Coronary artery (tissue), 2 donors: ENCODE results near the gene PRPH.
"Not testable (repeated sequence)": the region's sequence is repeated elsewhere in the genome, so short reads cannot be mapped to it uniquely, and the experiment has no call there.

Experiments
- DNase-seq: peaks from one replicate; pipeline ENCODE4 v3.0.0-alpha.2; 2017; ENCODE audit warnings: low spot score
- H3K27ac ChIP-seq, 2 donors: fragments of 200-600 bp; sonication (generic); one replicate each; pipeline ENCODE4 v1.5.1; 2016 to 2019
- H3K4me3 ChIP-seq: fragments of 200-600 bp; sonication (generic); 2 replicates; pipeline ENCODE4 v1.5.1; 2016; ENCODE audit warnings: mild to moderate bottlenecking, moderate library complexity
- TF ChIP-seq, protein P1 (sequence below): fragments of 200-600 bp; sonication (generic); IDR thresholded peaks from one replicate; pipeline ENCODE4 v1.5.1; 2019; ENCODE audit warnings: antibody characterized with exemption

Gene PRPH

DNA sequence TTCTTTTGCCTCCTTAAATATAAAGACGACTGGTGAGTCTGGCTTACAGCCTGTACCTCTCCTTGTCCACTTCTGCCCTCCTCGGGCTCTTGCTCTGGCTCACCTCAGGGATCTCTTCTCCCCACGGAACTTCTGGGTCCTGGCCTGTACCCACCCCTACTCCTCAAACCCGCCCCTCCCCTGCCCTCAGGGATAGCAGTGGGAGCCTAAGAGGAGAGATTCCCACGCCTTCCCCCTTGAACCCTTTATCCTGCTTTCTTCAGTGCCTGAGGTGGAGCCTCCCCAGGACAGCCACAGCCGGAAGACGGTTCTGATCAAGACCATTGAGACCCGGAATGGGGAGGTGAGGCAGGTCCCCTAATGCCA lies 2.7 kb downstream of the PRPH start:
- H3K4me3 ChIP-seq, result peak overlapping the region; percentile 49
- TF ChIP-seq, protein P1, sequence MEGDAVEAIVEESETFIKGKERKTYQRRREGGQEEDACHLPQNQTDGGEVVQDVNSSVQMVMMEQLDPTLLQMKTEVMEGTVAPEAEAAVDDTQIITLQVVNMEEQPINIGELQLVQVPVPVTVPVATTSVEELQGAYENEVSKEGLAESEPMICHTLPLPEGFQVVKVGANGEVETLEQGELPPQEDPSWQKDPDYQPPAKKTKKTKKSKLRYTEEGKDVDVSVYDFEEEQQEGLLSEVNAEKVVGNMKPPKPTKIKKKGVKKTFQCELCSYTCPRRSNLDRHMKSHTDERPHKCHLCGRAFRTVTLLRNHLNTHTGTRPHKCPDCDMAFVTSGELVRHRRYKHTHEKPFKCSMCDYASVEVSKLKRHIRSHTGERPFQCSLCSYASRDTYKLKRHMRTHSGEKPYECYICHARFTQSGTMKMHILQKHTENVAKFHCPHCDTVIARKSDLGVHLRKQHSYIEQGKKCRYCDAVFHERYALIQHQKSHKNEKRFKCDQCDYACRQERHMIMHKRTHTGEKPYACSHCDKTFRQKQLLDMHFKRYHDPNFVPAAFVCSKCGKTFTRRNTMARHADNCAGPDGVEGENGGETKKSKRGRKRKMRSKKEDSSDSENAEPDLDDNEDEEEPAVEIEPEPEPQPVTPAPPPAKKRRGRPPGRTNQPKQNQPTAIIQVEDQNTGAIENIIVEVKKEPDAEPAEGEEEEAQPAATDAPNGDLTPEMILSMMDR, result no peak

DNA sequence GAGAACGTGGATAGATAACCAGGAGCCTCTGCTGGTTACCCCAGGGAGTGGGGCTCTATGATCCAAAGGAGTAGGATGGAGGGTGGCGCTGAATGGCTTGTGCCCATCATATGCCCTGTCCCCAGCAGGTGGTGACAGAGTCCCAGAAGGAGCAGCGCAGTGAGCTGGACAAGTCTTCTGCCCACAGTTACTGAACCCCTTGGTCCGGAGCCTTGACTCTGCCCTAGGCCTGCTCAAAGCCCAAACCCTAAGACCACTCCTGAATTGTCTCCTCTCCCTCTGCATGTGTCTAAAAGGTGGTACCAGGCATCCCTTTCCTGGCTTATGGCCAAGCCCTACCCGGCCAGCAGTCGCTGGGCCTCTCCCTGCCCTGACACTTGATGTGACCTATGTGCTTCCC lies 3.2 kb downstream of the PRPH start:
- no peak overlapping the region for H3K27ac ChIP-seq
- H3K4me3 ChIP-seq, result no peak overlapping the region
- TF ChIP-seq, protein P1, result no peak
- no peak for DNase-seq

More for the DNA sequence above, 2.7 kb downstream of the PRPH start:
- H3K27ac ChIP-seq, result no peak overlapping the region
- DNase-seq, result no peak

DNA sequence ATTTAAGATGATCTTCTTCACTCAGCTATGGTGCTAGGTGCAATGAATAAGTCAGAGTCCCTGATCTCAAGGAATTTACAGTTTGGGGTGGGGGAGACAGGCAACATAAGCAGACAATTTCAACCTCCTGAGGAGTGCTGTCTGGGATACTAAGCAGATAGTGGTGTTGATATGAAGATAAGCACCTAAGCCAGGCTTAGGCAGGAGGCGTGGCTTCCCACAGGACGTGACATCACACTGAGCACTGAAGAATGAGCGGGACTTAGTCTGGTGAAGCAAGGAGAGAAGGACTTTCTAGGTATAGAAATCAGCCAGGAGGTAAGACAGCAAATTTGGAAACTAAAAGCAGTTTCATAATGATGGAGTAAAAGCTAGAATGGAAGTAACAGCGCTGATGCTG lies 6.8 kb downstream of the PRPH start:
- H3K4me3 ChIP-seq, result no peak overlapping the region
- TF ChIP-seq, protein P1, result no peak
- H3K27ac ChIP-seq, result no peak overlapping the region
- DNase-seq, result no peak

DNA sequence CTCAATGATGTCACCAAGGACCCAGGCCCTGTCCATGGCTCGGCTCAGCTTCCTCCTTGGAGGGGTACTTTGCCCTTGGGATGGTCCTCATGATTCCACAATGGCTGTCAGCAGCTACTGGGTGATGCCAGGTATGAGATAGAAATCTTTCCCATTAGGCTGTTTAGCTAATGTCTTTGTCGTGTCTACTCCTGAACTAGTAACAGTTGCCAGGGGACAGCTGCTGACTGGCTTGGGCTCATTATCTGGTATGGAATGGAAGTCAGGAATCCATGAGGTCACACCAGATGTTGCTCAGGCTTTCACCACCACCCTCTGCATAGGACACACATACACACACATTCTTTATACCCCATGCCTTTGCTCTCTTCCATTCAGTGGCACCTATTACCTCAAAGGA lies 9.2 kb downstream of the PRPH start:
- DNase-seq, result no peak
- Histone ChIP-seq H3K27ac (no peak overlapping the region), H3K4me3 (no peak overlapping the region)
- TF ChIP-seq, protein P1, result no peak

DNA sequence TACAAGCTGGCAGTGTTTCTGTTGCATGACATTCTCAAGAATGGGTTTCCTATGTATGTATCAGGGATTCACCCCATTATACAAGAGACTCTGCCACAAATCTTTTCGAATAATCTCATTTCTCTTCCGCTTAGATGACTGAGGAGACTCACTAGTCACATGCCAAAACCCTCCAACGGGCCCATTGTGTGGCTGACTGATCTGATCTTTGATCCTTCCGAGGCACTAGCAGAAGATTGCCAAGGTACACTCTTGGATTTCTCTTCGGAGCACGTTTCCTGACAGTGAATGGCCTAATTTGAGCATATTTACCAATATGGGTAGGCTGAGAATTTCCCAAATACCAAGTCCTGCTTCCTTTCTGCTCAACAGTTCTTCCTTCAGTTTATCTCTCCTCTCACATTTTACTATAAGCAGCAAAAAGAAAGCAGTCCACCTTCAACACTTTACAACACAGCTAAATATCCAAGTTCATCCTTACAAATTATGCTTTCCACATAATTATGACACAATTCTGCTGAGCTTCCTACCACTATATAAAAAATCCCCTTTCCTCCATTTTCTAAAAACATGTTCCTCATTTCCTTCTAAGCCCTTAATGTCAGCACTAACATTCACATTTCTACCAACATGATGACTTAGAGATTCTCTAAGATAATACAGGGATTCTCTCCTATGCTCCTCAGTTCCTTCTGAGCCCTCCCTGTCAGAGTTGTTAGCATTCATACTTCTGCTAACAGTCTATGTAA lies 11.0 kb downstream of the PRPH start:
- DNase-seq, result no peak
- no peak overlapping the region for H3K4me3 ChIP-seq
- TF ChIP-seq, protein P1, result no peak
- H3K27ac ChIP-seq, result no peak overlapping the region

DNA sequence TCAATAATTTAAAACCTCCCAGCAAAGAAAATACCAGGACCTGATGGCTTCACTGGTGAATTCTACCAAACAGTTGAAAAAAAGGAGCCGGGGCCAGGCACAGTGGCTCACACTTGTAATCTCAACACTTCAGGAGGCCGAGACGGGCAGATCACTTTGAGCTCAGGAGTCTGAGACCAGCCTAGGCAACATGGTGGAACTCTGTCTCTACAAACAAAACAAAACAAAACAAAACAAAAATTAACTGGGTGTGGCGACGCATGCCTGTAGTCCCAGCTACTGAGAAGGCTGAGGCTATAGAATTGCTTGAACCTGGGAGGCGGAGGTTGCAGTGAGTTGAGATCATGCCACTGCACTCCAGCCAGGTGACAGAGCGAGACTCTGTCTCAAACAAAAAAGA lies 14.4 kb downstream of the PRPH start:
- no peak for DNase-seq

DNA sequence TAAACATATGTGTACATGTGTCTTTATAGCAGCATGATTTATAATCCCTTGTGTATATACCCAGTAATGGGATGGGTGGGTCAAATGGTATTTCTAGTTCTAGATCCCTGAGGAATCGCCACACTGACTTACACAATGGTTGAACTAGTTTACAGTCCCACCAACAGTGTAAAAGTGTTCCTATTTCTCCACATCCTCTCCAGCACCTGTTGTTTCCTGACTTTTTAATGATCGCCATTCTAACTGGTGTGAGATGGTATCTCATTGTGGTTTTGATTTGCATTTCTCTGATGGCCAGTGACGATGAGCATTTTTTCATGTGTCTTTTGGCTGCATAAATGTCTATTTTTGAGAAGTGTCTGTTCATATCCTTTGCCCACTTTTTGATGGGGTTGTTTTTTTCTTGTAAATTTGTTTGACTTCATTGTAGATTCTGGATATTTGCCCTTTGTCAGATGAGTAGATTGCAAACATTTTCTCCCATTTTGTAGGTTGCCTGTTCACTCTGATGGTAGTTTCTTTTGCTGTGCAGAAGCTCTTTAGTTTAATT lies 15.6 kb downstream of the PRPH start:
- DNase-seq, H3K27ac ChIP-seq, H3K4me3 ChIP-seq: not testable (repeated sequence)

More for the DNA sequence above, 14.4 kb downstream of the PRPH start:
- TF ChIP-seq, protein P1, result no peak
- H3K4me3 ChIP-seq, result no peak overlapping the region
- no peak overlapping the region for H3K27ac ChIP-seq
